HG02884 (cell line): ENCODE results near the gene CDKN1A.
"Not testable (repeated sequence)": the region's sequence is repeated elsewhere in the genome, so short reads cannot be mapped to it uniquely, and the experiment has no call there.

ENCODE experiments used
- ATAC-seq: cut with Tn5 transposase; IDR thresholded peaks from one replicate; pipeline ENCODE4 v1.9.1; 2021; ENCODE audit warnings: mild to moderate bottlenecking, moderate library complexity; ENCODE audit not compliant: unreplicated experiment

The CDKN1A gene

GRCh38 chr6:36694616-36695015, 16.1 kb downstream of the CDKN1A start:
- no peak for ATAC-seq

- ATAC-seq: no peak
Observed at GRCh38 chr6:36695414-36695813, 16.9 kb downstream of the CDKN1A start.

GRCh38 chr6:36697481-36697903, 19.0 kb downstream of the CDKN1A start, which contains the start of gene RAB44:
TSS of gene RAB44 (plus strand) at chr6:36697826. CDS start at chr6:36704236, 6,410 bp downstream.
- ATAC-seq: no peak

- ATAC-seq: no peak
Observed at GRCh38 chr6:36698196-36698595, 19.7 kb downstream of the CDKN1A start.

- ATAC-seq: no peak
Observed at GRCh38 chr6:36698871-36699271, 20.4 kb downstream of the CDKN1A start.

- no peak for ATAC-seq
Observed at GRCh38 chr6:36699348-36699747, 20.8 kb downstream of the CDKN1A start.

GRCh38 chr6:36700071-36700812, 21.7 kb downstream of the CDKN1A start:
- ATAC-seq: no peak

- ATAC-seq: no peak
Observed at GRCh38 chr6:36700831-36701230, 22.3 kb downstream of the CDKN1A start.

- ATAC-seq: no peak
Observed at GRCh38 chr6:36701401-36701991, 23.0 kb downstream of the CDKN1A start.

GRCh38 chr6:36702656-36703055, 24.1 kb downstream of the CDKN1A start:
- ATAC-seq: no peak

- no peak for ATAC-seq
Observed at GRCh38 chr6:36703081-36703606, 24.6 kb downstream of the CDKN1A start.

- ATAC-seq: no peak
Observed at GRCh38 chr6:36703982-36704381, 25.5 kb downstream of the CDKN1A start.

- not testable (repeated sequence) for ATAC-seq
Observed at GRCh38 chr6:36704961-36705577, 26.6 kb downstream of the CDKN1A start.

- ATAC-seq: no peak
Observed at GRCh38 chr6:36706339-36706738, 27.8 kb downstream of the CDKN1A start.

GRCh38 chr6:36712816-36713215, 34.3 kb downstream of the CDKN1A start:
- no peak for ATAC-seq

- ATAC-seq: no peak
Observed at GRCh38 chr6:36713846-36714245, 35.3 kb downstream of the CDKN1A start.

- no peak for ATAC-seq
Observed at GRCh38 chr6:36714511-36714910, 36.0 kb downstream of the CDKN1A start.

- no peak for ATAC-seq
Observed at GRCh38 chr6:36715469-36715868, 37.0 kb downstream of the CDKN1A start.

- ATAC-seq: no peak
Observed at GRCh38 chr6:36716476-36717093, 38.1 kb downstream of the CDKN1A start.

- no peak for ATAC-seq
Observed at GRCh38 chr6:36717231-36717825, 38.8 kb downstream of the CDKN1A start.
